ENCODE data around the gene CDH10. TPM values are rescaled to one million over a fixed set of nuclear protein-coding genes. Genes with fewer than 3 reads are reported as not detected.

The CDH10 gene
- total and polyA plus RNA-seq, 3 experiments from 2014 or later = not detected

GRCh38 chr5:24643156-24643555, 1.6 kb downstream of the CDH10 start:
- no peaks in the 10 kb centered on the region for H3K27me3 Mint-ChIP-seq
- H3K4me3 ChIP-seq (ENCODE audit: low read length) = no peak overlapping the region
- CTCF ChIA-PET = no interaction called here
- H3K27me3 ChIP-seq (ENCODE audit: insufficient read depth, low read length, poor library complexity, severe bottlenecking) = no peaks in the 10 kb centered on the region
- H3K4me1 Mint-ChIP-seq = no peaks in the 10 kb centered on the region
- H3K9me3 ChIP-seq (ENCODE audit: low read length) = no peaks in the 10 kb centered on the region
- no peaks in the 10 kb centered on the region for H3K4me1 ChIP-seq (ENCODE audit: insufficient read depth, low read length)
- H3K27ac Mint-ChIP-seq = no peak overlapping the region
- H3K27ac ChIP-seq (ENCODE audit: low read depth, low read length) = no peak overlapping the region
- no peaks in the 10 kb centered on the region for H3K36me3 ChIP-seq (ENCODE audit: insufficient read depth, low read length)
- H3K36me3 Mint-ChIP-seq = no peaks in the 10 kb centered on the region
- peaks cover 0 to 29% (median 4%) of the 10 kb centered on the region in 5 donors for H3K9me3 Mint-ChIP-seq
- H3K4me3 Mint-ChIP-seq = no peak overlapping the region
- DNase-seq = no peak
- POLR2A ChIA-PET = no interaction called here

DNA sequence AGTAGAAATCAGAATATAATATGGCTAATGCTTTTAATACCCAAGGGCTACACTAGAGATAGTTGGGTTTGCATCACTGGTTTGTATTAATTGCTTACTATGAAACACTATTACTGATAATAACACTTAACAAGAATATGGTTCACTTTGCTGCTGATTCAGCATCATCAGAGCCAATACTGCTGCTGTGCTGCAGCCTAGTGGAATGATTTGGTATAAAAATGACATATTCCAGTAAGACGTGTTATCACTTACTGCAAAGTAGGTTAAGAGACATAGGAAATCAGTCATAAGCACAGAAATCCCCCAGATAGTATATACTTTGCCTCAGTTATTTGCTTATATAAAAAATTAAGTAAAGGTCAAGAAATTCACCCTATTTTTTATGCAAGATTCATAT, 2.8 kb downstream of the CDH10 start:
- no peak for DNase-seq
- no peaks in the 10 kb centered on the region for H3K36me3 Mint-ChIP-seq

DNA sequence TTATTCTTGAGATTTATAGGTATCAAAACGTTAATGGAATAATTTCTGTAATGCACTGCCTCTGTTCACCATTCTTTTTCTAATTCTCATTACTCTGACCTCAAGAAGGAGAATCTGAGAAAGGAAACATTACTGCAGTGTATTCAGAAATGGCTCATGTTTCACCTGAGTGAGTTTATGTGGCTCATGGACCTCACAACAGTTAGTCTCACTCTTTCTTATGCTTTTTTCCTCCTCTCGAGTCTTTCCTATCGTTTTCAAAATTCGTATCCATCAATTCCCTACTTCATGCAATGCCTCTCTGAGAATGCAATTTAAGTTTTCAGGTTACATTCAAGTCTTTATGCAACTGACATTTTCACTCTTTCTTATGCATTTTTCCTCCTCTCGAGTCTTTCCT, 9.6 kb downstream of the CDH10 start:
- Mint-ChIP-seq H3K27me3 (no peaks in the 10 kb centered on the region), H3K4me1 (no peaks in the 10 kb centered on the region), H3K9me3 (peaks cover 0 to 10% (median 8%) of the 10 kb centered on the region in 5 donors), H3K4me3 (no peak overlapping the region), H3K36me3 (no peaks in the 10 kb centered on the region), H3K27ac (no peak overlapping the region)
- Histone ChIP-seq H3K4me3 (ENCODE audit: low read length) (no peak overlapping the region), H3K9me3 (ENCODE audit: low read length) (no peaks in the 10 kb centered on the region), H3K4me1 (ENCODE audit: insufficient read depth, low read length) (no peaks in the 10 kb centered on the region), H3K27me3 (ENCODE audit: insufficient read depth, low read length, poor library complexity, severe bottlenecking) (no peaks in the 10 kb centered on the region), H3K36me3 (ENCODE audit: insufficient read depth, low read length) (no peaks in the 10 kb centered on the region), H3K27ac (ENCODE audit: low read depth, low read length) (no peak overlapping the region)
- CTCF ChIA-PET = no interaction called here
- POLR2A ChIA-PET = no interaction called here
- no peak for DNase-seq

More for the DNA sequence above, 2.8 kb downstream of the CDH10 start:
- Histone ChIP-seq H3K4me3 (ENCODE audit: low read length) (no peak overlapping the region), H3K27me3 (ENCODE audit: insufficient read depth, low read length, poor library complexity, severe bottlenecking) (no peaks in the 10 kb centered on the region), H3K4me1 (ENCODE audit: insufficient read depth, low read length) (no peaks in the 10 kb centered on the region), H3K9me3 (ENCODE audit: low read length) (no peaks in the 10 kb centered on the region), H3K27ac (ENCODE audit: low read depth, low read length) (no peak overlapping the region), H3K36me3 (ENCODE audit: insufficient read depth, low read length) (no peaks in the 10 kb centered on the region)
- Mint-ChIP-seq H3K4me3 (no peak overlapping the region), H3K9me3 (peaks cover 0 to 29% (median 4%) of the 10 kb centered on the region in 5 donors), H3K27me3 (no peaks in the 10 kb centered on the region), H3K4me1 (no peaks in the 10 kb centered on the region), H3K27ac (no peak overlapping the region)
- ChIA-PET POLR2A (no interaction called here), CTCF (no interaction called here)

- CTCF ChIA-PET = no interaction called here
- Histone ChIP-seq H3K9me3 (ENCODE audit: low read length) (no peaks in the 10 kb centered on the region), H3K27me3 (ENCODE audit: insufficient read depth, low read length, poor library complexity, severe bottlenecking) (no peaks in the 10 kb centered on the region), H3K36me3 (ENCODE audit: insufficient read depth, low read length) (no peaks in the 10 kb centered on the region), H3K27ac (ENCODE audit: low read depth, low read length) (no peak overlapping the region), H3K4me3 (ENCODE audit: low read length) (no peak overlapping the region), H3K4me1 (ENCODE audit: insufficient read depth, low read length) (no peaks in the 10 kb centered on the region)
- POLR2A ChIA-PET = no interaction called here
- Mint-ChIP-seq H3K4me1 (no peaks in the 10 kb centered on the region), H3K27me3 (no peaks in the 10 kb centered on the region), H3K9me3 (peaks cover 0 to 11% (median 4%) of the 10 kb centered on the region in 5 donors), H3K4me3 (no peak overlapping the region), H3K27ac (no peak overlapping the region), H3K36me3 (no peaks in the 10 kb centered on the region)
- DNase-seq = no peak
These were observed 11.0 kb downstream of the CDH10 start for GRCh38 chr5:24633715-24634325.

- no peaks in the 10 kb centered on the region for H3K27me3 Mint-ChIP-seq
- ChIA-PET POLR2A (no interaction called here), CTCF (no interaction called here)
- peaks cover 0 to 11% (median 4%) of the 10 kb centered on the region in 5 donors for H3K9me3 Mint-ChIP-seq
- H3K36me3 Mint-ChIP-seq = no peaks in the 10 kb centered on the region
- H3K27ac Mint-ChIP-seq = no peak overlapping the region
- no peak overlapping the region for H3K4me3 Mint-ChIP-seq
- H3K27me3 ChIP-seq (ENCODE audit: insufficient read depth, low read length, poor library complexity, severe bottlenecking) = no peaks in the 10 kb centered on the region
- H3K36me3 ChIP-seq (ENCODE audit: insufficient read depth, low read length) = no peaks in the 10 kb centered on the region
- DNase-seq = no peak
- no peak overlapping the region for H3K27ac ChIP-seq (ENCODE audit: low read depth, low read length)
- no peaks in the 10 kb centered on the region for H3K4me1 Mint-ChIP-seq
- H3K4me3 ChIP-seq (ENCODE audit: low read length) = no peak overlapping the region
- H3K4me1 ChIP-seq (ENCODE audit: insufficient read depth, low read length) = no peaks in the 10 kb centered on the region
- H3K9me3 ChIP-seq (ENCODE audit: low read length) = no peaks in the 10 kb centered on the region
These were observed 12.4 kb downstream of the CDH10 start for GRCh38 chr5:24632353-24632752.

DNA sequence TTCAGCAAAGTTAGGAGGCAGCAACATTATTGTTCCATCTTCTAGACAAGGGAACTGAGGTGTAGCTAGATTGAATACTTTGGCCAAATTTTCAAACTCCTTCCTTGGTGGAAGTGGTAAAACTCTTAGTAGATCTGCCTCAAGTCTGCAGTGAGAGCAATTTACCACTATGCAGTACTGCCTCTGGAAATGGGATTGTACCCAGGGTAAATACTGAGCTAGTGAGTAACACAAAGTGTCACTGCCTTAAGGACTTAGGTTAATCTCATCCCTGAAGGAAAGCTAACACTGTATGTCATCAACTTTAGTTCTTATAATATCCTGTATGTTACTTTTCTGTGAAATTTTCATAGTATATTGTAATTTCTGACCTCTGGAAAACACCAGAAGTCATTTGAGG, 13.9 kb downstream of the CDH10 start:
- Mint-ChIP-seq H3K27ac (no peak overlapping the region), H3K9me3 (peaks cover 0 to 11% (median 2%) of the 10 kb centered on the region in 5 donors), H3K27me3 (no peaks in the 10 kb centered on the region), H3K36me3 (no peaks in the 10 kb centered on the region), H3K4me1 (no peaks in the 10 kb centered on the region), H3K4me3 (no peak overlapping the region)
- Histone ChIP-seq H3K27me3 (ENCODE audit: insufficient read depth, low read length, poor library complexity, severe bottlenecking) (no peaks in the 10 kb centered on the region), H3K9me3 (ENCODE audit: low read length) (no peaks in the 10 kb centered on the region), H3K4me1 (ENCODE audit: insufficient read depth, low read length) (no peaks in the 10 kb centered on the region), H3K36me3 (ENCODE audit: insufficient read depth, low read length) (no peaks in the 10 kb centered on the region), H3K4me3 (ENCODE audit: low read length) (no peak overlapping the region), H3K27ac (ENCODE audit: low read depth, low read length) (no peak overlapping the region)
- ChIA-PET CTCF (no interaction called here), POLR2A (no interaction called here)
- DNase-seq = no peak

DNA sequence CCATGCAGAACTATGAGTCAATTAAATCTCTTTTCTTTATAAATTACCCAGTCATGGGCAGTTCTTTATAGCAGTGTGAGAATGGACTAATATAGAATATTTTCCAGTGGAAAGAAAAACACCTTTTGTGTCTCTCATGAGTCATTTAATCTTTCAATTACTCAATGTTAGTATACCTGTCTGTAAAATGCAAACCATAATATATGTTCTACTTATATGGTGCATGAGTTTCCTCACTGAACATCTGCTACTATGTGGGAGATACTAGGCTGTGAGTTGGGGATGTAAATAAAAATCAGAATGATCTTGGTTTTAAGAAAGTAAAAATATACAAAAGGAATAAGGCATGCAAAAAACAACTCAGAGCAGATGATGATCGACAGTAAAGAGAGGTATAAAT, 15.0 kb downstream of the CDH10 start:
- Mint-ChIP-seq H3K27ac (no peak overlapping the region), H3K36me3 (no peaks in the 10 kb centered on the region), H3K4me1 (no peaks in the 10 kb centered on the region), H3K4me3 (no peak overlapping the region), H3K9me3 (peaks cover 0 to 9% (median 2%) of the 10 kb centered on the region in 5 donors), H3K27me3 (no peaks in the 10 kb centered on the region)
- DNase-seq = no peak
- H3K9me3 ChIP-seq (ENCODE audit: low read length) = no peaks in the 10 kb centered on the region
- no peak overlapping the region for H3K27ac ChIP-seq (ENCODE audit: low read depth, low read length)
- no peak overlapping the region for H3K4me3 ChIP-seq (ENCODE audit: low read length)
- POLR2A ChIA-PET = no interaction called here
- H3K4me1 ChIP-seq (ENCODE audit: insufficient read depth, low read length) = no peaks in the 10 kb centered on the region
- no peaks in the 10 kb centered on the region for H3K36me3 ChIP-seq (ENCODE audit: insufficient read depth, low read length)
- no peaks in the 10 kb centered on the region for H3K27me3 ChIP-seq (ENCODE audit: insufficient read depth, low read length, poor library complexity, severe bottlenecking)
- CTCF ChIA-PET = no interaction called here

DNA sequence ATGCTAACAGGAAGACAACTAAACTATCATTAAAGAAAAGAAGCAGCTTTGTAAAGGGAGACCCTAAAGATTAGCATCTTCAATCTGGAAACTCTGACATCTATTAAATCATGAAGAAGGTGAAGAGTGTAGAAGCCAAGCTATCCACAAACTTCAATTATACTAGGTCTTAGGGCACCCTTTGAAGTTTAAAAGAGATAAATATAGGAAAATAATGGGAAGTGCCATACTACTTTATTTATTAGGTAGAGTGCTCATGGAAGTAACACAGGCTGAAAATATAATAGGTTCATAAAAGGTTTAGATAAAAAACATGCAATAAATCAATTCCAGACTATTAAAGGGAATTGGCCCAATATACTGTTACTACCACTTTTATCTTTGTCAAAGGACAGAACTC, 19.9 kb downstream of the CDH10 start:
- H3K27ac ChIP-seq (ENCODE audit: low read depth, low read length) = no peak overlapping the region
- CTCF ChIA-PET = no interaction called here
- H3K4me1 ChIP-seq (ENCODE audit: insufficient read depth, low read length) = no peaks in the 10 kb centered on the region
- no peaks in the 10 kb centered on the region for H3K9me3 ChIP-seq (ENCODE audit: low read length)
- no peak overlapping the region for H3K4me3 Mint-ChIP-seq
- DNase-seq = no peak
- no peaks in the 10 kb centered on the region for H3K36me3 Mint-ChIP-seq
- H3K4me3 ChIP-seq (ENCODE audit: low read length) = no peak overlapping the region
- H3K27me3 ChIP-seq (ENCODE audit: insufficient read depth, low read length, poor library complexity, severe bottlenecking) = no peaks in the 10 kb centered on the region
- POLR2A ChIA-PET = no interaction called here
- no peaks in the 10 kb centered on the region for H3K27me3 Mint-ChIP-seq
- H3K36me3 ChIP-seq (ENCODE audit: insufficient read depth, low read length) = no peaks in the 10 kb centered on the region
- peaks cover 0 to 27% (median 5%) of the 10 kb centered on the region in 5 donors for H3K9me3 Mint-ChIP-seq
- no peaks in the 10 kb centered on the region for H3K4me1 Mint-ChIP-seq
- no peak overlapping the region for H3K27ac Mint-ChIP-seq

DNA sequence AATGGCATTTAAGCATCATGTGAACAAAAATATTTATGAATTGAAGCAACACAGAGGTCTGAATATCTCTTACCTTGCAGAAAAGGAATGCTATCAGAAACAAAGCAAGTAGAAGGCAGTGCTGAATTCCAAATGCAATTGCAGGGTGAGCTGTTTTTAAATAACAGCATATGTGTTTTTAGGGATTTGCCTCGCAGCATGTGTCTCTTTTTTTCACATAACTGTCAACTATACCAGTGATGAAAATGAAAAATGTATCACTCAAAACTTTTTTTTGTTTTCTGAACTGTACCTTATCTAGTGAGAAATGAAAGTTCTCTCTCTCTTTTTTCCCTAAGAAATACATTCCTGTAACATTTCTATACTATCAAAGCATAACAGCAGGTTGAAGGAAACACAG, 21.2 kb downstream of the CDH10 start:
- H3K27ac ChIP-seq (ENCODE audit: low read depth, low read length) = no peak overlapping the region
- ChIA-PET POLR2A (no interaction called here), CTCF (no interaction called here)
- DNase-seq = no peak
- Mint-ChIP-seq H3K4me1 (no peaks in the 10 kb centered on the region), H3K27ac (no peak overlapping the region), H3K9me3 (peaks cover 0 to 24% (median 11%) of the 10 kb centered on the region in 5 donors), H3K27me3 (no peaks in the 10 kb centered on the region), H3K4me3 (no peak overlapping the region), H3K36me3 (no peaks in the 10 kb centered on the region)
- no peaks in the 10 kb centered on the region for H3K36me3 ChIP-seq (ENCODE audit: insufficient read depth, low read length)
- H3K9me3 ChIP-seq (ENCODE audit: low read length) = no peaks in the 10 kb centered on the region
- no peaks in the 10 kb centered on the region for H3K27me3 ChIP-seq (ENCODE audit: insufficient read depth, low read length, poor library complexity, severe bottlenecking)
- H3K4me3 ChIP-seq (ENCODE audit: low read length) = no peak overlapping the region
- H3K4me1 ChIP-seq (ENCODE audit: insufficient read depth, low read length) = no peaks in the 10 kb centered on the region

Measured in CD8-positive, alpha-beta memory T cell (primary cell).